Hepatocyte (in vitro differentiated cells): ENCODE data around the gene POLR3C. TPM values are rescaled to one million over a fixed set of nuclear protein-coding genes. Genes with fewer than 3 reads are reported as not detected.

ENCODE experiments used
- DNase-seq: peaks from one replicate; pipeline ENCODE4 v3.0.0-alpha.2; 2016; ENCODE audit warnings: low spot score
- H2AFZ ChIP-seq: fragments of 200-600 bp; sonication (generic); 2 replicates; pipeline ENCODE4 v1.6.0; 2016; ENCODE audit warnings: antibody characterized with exemption, mild to moderate bottlenecking
- H3K27ac ChIP-seq: fragments of 200-600 bp; sonication (generic); 2 replicates; pipeline ENCODE4 v1.5.1; 2016; ENCODE audit warnings: mild to moderate bottlenecking
- H3K27me3 ChIP-seq: fragments of 200-600 bp; sonication (generic); 2 replicates; pipeline ENCODE4 v1.6.1; 2016
- H3K36me3 ChIP-seq: fragments of 200-600 bp; sonication (generic); replicated peaks from 2 replicates; pipeline ENCODE4 v1.5.1; 2016; ENCODE audit warnings: low read depth; ENCODE audit not compliant: insufficient read depth
- H3K4me1 ChIP-seq: fragments of 200-600 bp; sonication (generic); 2 replicates; pipeline ENCODE4 v1.5.1; 2016; ENCODE audit warnings: mild to moderate bottlenecking, moderate library complexity; ENCODE audit not compliant: insufficient read depth
- H3K4me2 ChIP-seq: fragments of 200-600 bp; sonication (generic); 2 replicates; pipeline ENCODE4 v1.6.0; 2016
- H3K4me3 ChIP-seq: fragments of 200-600 bp; sonication (generic); 2 replicates; pipeline ENCODE4 v1.5.1; 2016; ENCODE audit warnings: mild to moderate bottlenecking
- H3K79me2 ChIP-seq: fragments of 200-600 bp; sonication (generic); 2 replicates; pipeline ENCODE4 v1.6.0; 2017; ENCODE audit warnings: mild to moderate bottlenecking
- H3K9me2 ChIP-seq: fragments of 200-600 bp; sonication (generic); replicated peaks from 2 replicates; pipeline ENCODE4 v1.6.0; 2017; ENCODE audit warnings: mild to moderate bottlenecking; ENCODE audit not compliant: insufficient read depth
- H3K9me3 ChIP-seq: fragments of 200-600 bp; sonication (generic); 2 replicates; pipeline ENCODE4 v1.5.1; 2016; ENCODE audit warnings: low read depth, mild to moderate bottlenecking
- H4K20me1 ChIP-seq: fragments of 200-600 bp; sonication (generic); 2 replicates; pipeline ENCODE4 v1.6.0; 2016; ENCODE audit warnings: mild to moderate bottlenecking; ENCODE audit not compliant: insufficient read depth, poor library complexity, severe bottlenecking
- CTCF ChIP-seq: fragments of 200-600 bp; sonication (generic); IDR thresholded peaks from 2 replicates; pipeline ENCODE4 v1.5.1; 2016; ENCODE audit warnings: antibody characterized with exemption, mild to moderate bottlenecking; ENCODE audit not compliant: poor library complexity
- EZH2 ChIP-seq: fragments of 200-600 bp; sonication (generic); IDR thresholded peaks from 2 replicates; pipeline ENCODE4 v1.6.1; 2016; ENCODE audit warnings: antibody characterized with exemption, mild to moderate bottlenecking, borderline replicate concordance
- EZH2phosphoT487 ChIP-seq: fragments of 200-600 bp; sonication (generic); IDR thresholded peaks from one replicate; pipeline ENCODE4 v1.6.1; 2018; ENCODE audit warnings: antibody characterized with exemption, mild to moderate bottlenecking, low read depth, moderate library complexity; ENCODE audit not compliant: unreplicated experiment, severe bottlenecking
- WGBS: methylation state at CpG from one replicate; pipeline ENCODE4 v1.1.6; 2016; ENCODE audit warnings: low lambda C conversion rate; ENCODE audit errors: missing lambda C conversion rate; 5-methylcytosine and 5-hydroxymethylcytosine counted together
- polyA plus RNA-seq: library from polyadenylated mRNA; unstranded; fragments of >200 nt; fragmentation: Nextera tagmentation; extraction: Ambion mirVana; gene quantifications from 2 replicates; pipeline ENCODE4 v1.2.1, GENCODE V29; 2016
- total RNA-seq: library from RNA; depleted of rRNA; stranded (reverse); fragments of >200 nt; gene quantifications from 2 replicates; pipeline ENCODE4 v1.2.3, GENCODE V29; 2014

Gene POLR3C
- total and polyA plus RNA-seq, 2 experiments from 2014 or later = 19.6 to 20.9 TPM

GRCh38 chr1:145858901-145859490 lies 35.0 kb downstream of the POLR3C start, which contains the start of gene PIAS3:
TSS of gene PIAS3 (minus strand) at chr1:145859081. CDS start at chr1:145858990, 91 bp downstream.
- DNase-seq = peak; percentile 97
- Histone ChIP-seq H3K4me3 (peak within 1 kb of the TSS; percentile 51), H3K9me3 (no peaks in the 10 kb centered on the region), H4K20me1 (peaks cover 6% of the 10 kb centered on the region), H3K4me1 (peaks cover 5% of the 10 kb centered on the region), H3K9me2 (no peaks in the 10 kb centered on the region), H3K27me3 (no peaks in the 10 kb centered on the region), H3K4me2 (peak within 1 kb of the TSS; percentile 81), H3K36me3 (no peaks in the 10 kb centered on the region), H3K79me2 (peaks cover 16% of the 10 kb centered on the region), H3K27ac (peak within 1 kb of the TSS; percentile 94), H2AFZ (peak within 1 kb of the TSS; percentile 95)
- TF ChIP-seq EZH2 (no peak), CTCF (peak; percentile 2)
- 1% methylated on average over 32 of the region's 42 CpGs for WGBS

GRCh38 chr1:145859491-145860023 lies 35.6 kb downstream of the POLR3C start:
- Histone ChIP-seq H4K20me1 (peaks cover 6% of the 10 kb centered on the region), H3K4me1 (peaks cover 5% of the 10 kb centered on the region), H3K4me2 (peak overlapping the region; percentile 77), H3K27ac (peak overlapping the region; percentile 94), H3K9me2 (no peaks in the 10 kb centered on the region), H3K9me3 (no peaks in the 10 kb centered on the region), H3K4me3 (peak overlapping the region; percentile 31), H3K36me3 (no peaks in the 10 kb centered on the region), H2AFZ (peak overlapping the region; percentile 95), H3K79me2 (peaks cover 16% of the 10 kb centered on the region), H3K27me3 (no peaks in the 10 kb centered on the region)
- TF ChIP-seq CTCF (peak; percentile 1), EZH2 (no peak)
- peak; percentile 96 for DNase-seq
- WGBS = under 1% methylated on average over 34 of the region's 41 CpGs

- Histone ChIP-seq H3K27me3 (no peaks in the 10 kb centered on the region), H3K36me3 (no peaks in the 10 kb centered on the region)
These were observed 39.5 kb downstream of the POLR3C start for GRCh38 chr1:145863282-145864018.

More at GRCh38 chr1:145863282-145864018, 39.5 kb downstream of the POLR3C start:
- Histone ChIP-seq H3K27ac (no peak overlapping the region), H3K9me3 (no peaks in the 10 kb centered on the region), H3K79me2 (no peaks in the 10 kb centered on the region), H3K4me3 (no peak overlapping the region), H4K20me1 (no peaks in the 10 kb centered on the region), H2AFZ (no peak overlapping the region), H3K4me1 (peaks cover 5% of the 10 kb centered on the region), H3K9me2 (no peaks in the 10 kb centered on the region), H3K4me2 (no peak overlapping the region)
- TF ChIP-seq EZH2 (no peak), CTCF (no peak), EZH2phosphoT487 (no peak)
- 77% methylated on average over 5 of the region's 5 CpGs for WGBS
- no peak for DNase-seq
